ENCODE data around the gene RNF168. TPM values are rescaled to one million over a fixed set of nuclear protein-coding genes. Genes with fewer than 3 reads are reported as not detected.
A peak's percentile ranks its signal among the peaks of the same experiment; 100 is the strongest.

Gene RNF168
- total RNA-seq, 4 donors from 2014 or later = 14.7 to 21.3 (median 17.9) TPM

DNA sequence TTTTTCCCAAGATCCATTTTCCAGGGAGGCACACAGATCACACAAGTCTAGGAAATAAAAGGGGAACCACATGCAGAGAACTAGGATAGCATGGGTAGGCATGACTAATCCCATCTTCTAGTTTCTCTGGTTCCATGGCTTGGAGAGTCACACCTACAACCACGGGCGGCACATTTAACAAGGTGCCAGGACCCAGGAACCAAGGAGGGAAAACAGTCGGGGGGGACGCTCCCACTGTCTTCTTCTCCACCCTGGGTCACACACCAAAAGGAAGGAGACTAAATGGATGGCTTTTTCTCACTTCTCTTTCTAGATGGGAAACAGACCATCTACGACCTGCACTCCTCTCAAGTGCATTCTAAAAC is 16.1 kb upstream of the RNF168 start:
- no peak overlapping the region for H3K4me3 ChIP-seq (replicated peaks in 1 of 3)
- no peaks in the 10 kb centered on the region for H3K27me3 ChIP-seq
- intact Hi-C loops (cut with DNase I) = loop anchor here (10.0 kb wide), 1 partner anchor 265 kb away; no protein-coding TSS in a partner anchor
- no peaks in the 10 kb centered on the region for H3K4me1 ChIP-seq
- WGBS, 2 donors = 75 to 82% methylated on average over 5 of the region's 5 CpGs
- DNase-seq = peak in 1 of 2 donors; percentile 7
- no peak for TF ChIP-seq POLR2A (IDR thresholded peaks at IDR 0.05)
- no peak for TF ChIP-seq CTCF (IDR thresholded peaks at IDR 0.05)
- H3K9me3 ChIP-seq = no peaks in the 10 kb centered on the region
- H3K36me3 ChIP-seq = no peaks in the 10 kb centered on the region
- H3K27ac ChIP-seq = no peak overlapping the region

DNA sequence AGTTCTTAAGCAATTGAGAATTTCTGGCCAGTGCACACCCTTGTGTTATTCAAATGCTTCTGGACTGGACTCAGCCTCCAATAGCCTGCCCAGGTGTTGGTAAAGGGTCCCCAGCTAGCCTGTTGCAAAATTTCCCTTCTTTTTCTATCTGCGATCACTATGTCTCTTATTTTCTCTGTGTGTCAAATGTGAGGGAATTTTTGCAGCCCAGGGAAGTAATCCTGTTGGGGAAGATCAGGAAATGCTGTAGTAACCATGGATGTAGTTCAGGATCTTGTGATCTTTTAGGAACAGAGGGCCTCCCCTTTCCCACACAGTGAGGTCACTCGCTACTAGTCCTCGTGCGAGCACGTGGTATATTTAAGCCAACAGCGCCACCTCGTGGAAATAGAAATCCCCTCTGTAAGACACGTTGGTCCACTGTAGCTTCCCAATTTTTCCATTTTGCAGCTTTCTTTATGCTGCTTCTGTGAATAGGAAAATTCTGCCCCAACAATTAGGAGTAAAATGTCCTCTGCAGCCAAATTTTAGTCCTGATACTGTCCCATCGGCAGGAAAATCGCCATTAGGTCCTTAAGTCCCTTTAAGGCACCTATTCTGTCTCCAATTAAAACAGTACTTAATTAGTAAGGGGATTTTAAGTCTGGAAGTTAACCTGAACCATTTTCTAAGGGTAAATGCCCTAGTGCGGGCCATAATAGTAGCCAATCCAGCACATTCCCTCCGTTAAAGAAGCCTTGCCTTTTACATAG is 15.6 kb upstream of the RNF168 start:
- H3K27me3 ChIP-seq = no peaks in the 10 kb centered on the region
- no peaks in the 10 kb centered on the region for H3K36me3 ChIP-seq
- H3K4me3 ChIP-seq (replicated peaks in 1 of 3) = no peak overlapping the region
- DNase-seq = peak; percentile 21 to 24
- H3K9me3 ChIP-seq = no peaks in the 10 kb centered on the region
- intact Hi-C loops (cut with DNase I) = no loop called here
- peak in 3 of 6 experiments; percentile 6 to 24 (median 13) for TF ChIP-seq CTCF (IDR thresholded peaks at IDR 0.05)
- TF ChIP-seq POLR2A (IDR thresholded peaks at IDR 0.05) = no peak
- no peaks in the 10 kb centered on the region for H3K4me1 ChIP-seq
- no peak overlapping the region for H3K27ac ChIP-seq
- WGBS, 2 donors = 43 to 48% methylated on average over 12 of the region's 12 CpGs

GRCh38 chr3:196517919-196518318 is 14.4 kb upstream of the RNF168 start:
- DNase-seq = no peak
- no peaks in the 10 kb centered on the region for H3K27me3 ChIP-seq
- intact Hi-C loops (cut with DNase I) = no loop called here
- WGBS, 2 donors = 84 to 85% methylated on average over 2 of the region's 2 CpGs
- no peak overlapping the region for H3K27ac ChIP-seq
- TF ChIP-seq POLR2A (IDR thresholded peaks at IDR 0.05) (no peak), CTCF (IDR thresholded peaks at IDR 0.05) (no peak)
- H3K36me3 ChIP-seq = no peaks in the 10 kb centered on the region
- H3K9me3 ChIP-seq = no peaks in the 10 kb centered on the region
- H3K4me1 ChIP-seq = no peaks in the 10 kb centered on the region
- no peak overlapping the region for H3K4me3 ChIP-seq (replicated peaks in 1 of 3)

GRCh38 chr3:196517162-196517800 is 13.7 kb upstream of the RNF168 start:
- no peaks in the 10 kb centered on the region for H3K36me3 ChIP-seq
- no peaks in the 10 kb centered on the region for H3K4me1 ChIP-seq
- H3K4me3 ChIP-seq (replicated peaks in 1 of 3) = no peak overlapping the region
- 85 to 89% methylated on average over 2 of the region's 2 CpGs for WGBS, 2 donors
- TF ChIP-seq CTCF (IDR thresholded peaks at IDR 0.05) = no peak
- TF ChIP-seq POLR2A (IDR thresholded peaks at IDR 0.05) = no peak
- no peaks in the 10 kb centered on the region for H3K9me3 ChIP-seq
- no peak overlapping the region for H3K27ac ChIP-seq
- intact Hi-C loops (cut with DNase I) = no loop called here
- DNase-seq = no peak
- H3K27me3 ChIP-seq = no peaks in the 10 kb centered on the region
